ENCODE measurements around the gene CCSER2.
"Not testable (repeated sequence)": the region's sequence is repeated elsewhere in the genome, so short reads cannot be mapped to it uniquely, and the experiment has no call there.

The CCSER2 gene

GRCh38 chr10:84311576-84311975, 16.8 kb upstream of the CCSER2 start:
- no peak for DNase-seq (ENCODE audit: low read depth)

GRCh38 chr10:84312816-84313215, 15.6 kb upstream of the CCSER2 start:
- no peak for DNase-seq (ENCODE audit: low read depth)

GRCh38 chr10:84314275-84314674, 14.1 kb upstream of the CCSER2 start:
- no peak for DNase-seq (ENCODE audit: low read depth)

- DNase-seq (ENCODE audit: low read depth): no peak
These were observed 11.2 kb upstream of the CCSER2 start for GRCh38 chr10:84317174-84317573.

GRCh38 chr10:84321902-84322301, 6.5 kb upstream of the CCSER2 start:
- DNase-seq (ENCODE audit: low read depth): no peak

GRCh38 chr10:84323566-84323965, 4.8 kb upstream of the CCSER2 start:
- not testable (repeated sequence) for DNase-seq (ENCODE audit: low read depth)

- DNase-seq (ENCODE audit: low read depth): not testable (repeated sequence)
These were observed 1.4 kb upstream of the CCSER2 start for GRCh38 chr10:84326995-84327394.

- peak; percentile 54 for DNase-seq (ENCODE audit: low read depth)
These were observed 815 bp downstream of the CCSER2 start for GRCh38 chr10:84329196-84329611.

- no peak for DNase-seq (ENCODE audit: low read depth)
These were observed 1.7 kb downstream of the CCSER2 start for GRCh38 chr10:84329986-84330651.

GRCh38 chr10:84331091-84331490, 2.7 kb downstream of the CCSER2 start:
- no peak for DNase-seq (ENCODE audit: low read depth)

GRCh38 chr10:84333864-84334451, 5.6 kb downstream of the CCSER2 start:
- DNase-seq (ENCODE audit: low read depth): peak; percentile 34

- no peak for DNase-seq (ENCODE audit: low read depth)
These were observed 6.4 kb downstream of the CCSER2 start for GRCh38 chr10:84334811-84335210.

- no peak for DNase-seq (ENCODE audit: low read depth)
These were observed 7.1 kb downstream of the CCSER2 start for GRCh38 chr10:84335516-84335915.

GRCh38 chr10:84336406-84337090, 8.2 kb downstream of the CCSER2 start:
- no peak for DNase-seq (ENCODE audit: low read depth)

GRCh38 chr10:84337199-84337598, 8.8 kb downstream of the CCSER2 start:
- DNase-seq (ENCODE audit: low read depth): peak; percentile 85

GRCh38 chr10:84339025-84339424, 10.6 kb downstream of the CCSER2 start:
- DNase-seq (ENCODE audit: low read depth): no peak

GRCh38 chr10:84340187-84340586, 11.8 kb downstream of the CCSER2 start:
- DNase-seq (ENCODE audit: low read depth): no peak

- no peak for DNase-seq (ENCODE audit: low read depth)
These were observed 12.5 kb downstream of the CCSER2 start for GRCh38 chr10:84340632-84341537.

- DNase-seq (ENCODE audit: low read depth): no peak
These were observed 13.1 kb downstream of the CCSER2 start for GRCh38 chr10:84341538-84341856.

GRCh38 chr10:84341983-84342382, 13.6 kb downstream of the CCSER2 start:
- no peak for DNase-seq (ENCODE audit: low read depth)

- no peak for DNase-seq (ENCODE audit: low read depth)
These were observed 14.2 kb downstream of the CCSER2 start for GRCh38 chr10:84342584-84342983.

- no peak for DNase-seq (ENCODE audit: low read depth)
These were observed 15.4 kb downstream of the CCSER2 start for GRCh38 chr10:84343831-84344230.

GRCh38 chr10:84344526-84344925, 16.1 kb downstream of the CCSER2 start:
- no peak for DNase-seq (ENCODE audit: low read depth)
